GM12891 (cell line): ENCODE data around the gene LYZL6.

Source experiments
- POLR2A ChIP-seq: IDR thresholded peaks from 2 replicates; pipeline ENCODE4 v1.6.1; 2011; ENCODE audit warnings: low read depth, low read length, control low read depth
- POLR2AphosphoS5 ChIP-seq: IDR thresholded peaks from 2 replicates; pipeline ENCODE4 v1.6.1; 2011; ENCODE audit warnings: low read depth, low read length, control low read depth
- POU2F2 ChIP-seq: IDR thresholded peaks from 2 replicates; pipeline ENCODE4 v1.6.1; 2011; ENCODE audit warnings: low read depth, mild to moderate bottlenecking, control low read depth, low read length, moderate library complexity
- SPI1 ChIP-seq: IDR thresholded peaks from 2 replicates; pipeline ENCODE4 v1.6.1; 2011; ENCODE audit warnings: low read depth, low read length, control low read depth
- TAF1 ChIP-seq: IDR thresholded peaks from 2 replicates; pipeline ENCODE4 v1.6.1; 2011; ENCODE audit warnings: low read depth, low read length, control low read depth

DNA sequence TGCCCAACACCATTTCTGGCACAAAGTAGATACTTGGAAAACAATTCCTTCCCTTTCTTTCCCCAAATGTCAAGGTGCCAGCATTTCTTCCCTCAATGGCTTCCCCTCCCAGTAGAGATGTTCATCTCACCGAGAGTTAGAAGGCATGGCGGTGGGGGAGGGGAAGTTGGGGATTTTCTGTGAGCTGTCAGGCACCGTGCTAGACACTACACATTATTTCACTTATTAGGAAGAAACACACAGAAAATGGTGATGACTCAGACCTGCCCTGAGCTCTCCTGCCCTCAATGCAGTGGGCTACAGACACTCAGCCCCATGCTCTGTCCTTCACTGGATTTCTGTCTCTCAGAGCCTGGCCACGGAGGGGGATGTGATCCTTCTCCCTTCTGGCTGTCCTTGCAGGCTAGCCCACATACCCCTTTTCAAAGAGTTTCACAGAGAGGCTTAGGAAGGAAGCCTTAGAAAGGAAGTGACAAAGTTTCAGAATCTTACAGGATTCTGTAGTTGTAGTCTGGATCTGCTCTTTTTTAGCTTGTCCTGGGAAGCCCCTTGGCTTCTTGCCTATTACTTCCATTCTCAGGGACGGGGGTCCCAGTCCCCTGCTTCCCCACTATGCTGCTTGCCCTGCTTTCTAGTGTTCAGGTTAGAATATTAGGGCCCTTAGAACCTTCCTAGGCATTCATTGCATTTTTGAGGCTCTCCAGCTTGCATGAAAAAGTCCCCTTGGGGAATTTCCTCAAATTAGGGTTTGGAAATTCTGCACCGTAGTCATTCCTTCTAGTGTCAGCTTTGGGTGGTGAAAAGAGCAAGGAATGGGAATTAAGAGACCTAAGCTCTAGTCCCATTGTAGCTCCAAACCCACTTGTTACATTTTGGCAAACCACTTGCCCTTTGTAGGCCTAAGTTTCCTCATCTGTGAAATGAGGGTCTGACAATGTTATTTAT lies 51.1 kb downstream of the LYZL6 start:
- TF ChIP-seq POLR2A (no peak), POLR2AphosphoS5 (no peak), TAF1 (0 out of 2 replicates have a peak, but pooled peaks have one; percentile 23), SPI1 (peak; percentile 51), POU2F2 (no peak)
